ENCODE data around the gene COL27A1.

The COL27A1 gene

DNA sequence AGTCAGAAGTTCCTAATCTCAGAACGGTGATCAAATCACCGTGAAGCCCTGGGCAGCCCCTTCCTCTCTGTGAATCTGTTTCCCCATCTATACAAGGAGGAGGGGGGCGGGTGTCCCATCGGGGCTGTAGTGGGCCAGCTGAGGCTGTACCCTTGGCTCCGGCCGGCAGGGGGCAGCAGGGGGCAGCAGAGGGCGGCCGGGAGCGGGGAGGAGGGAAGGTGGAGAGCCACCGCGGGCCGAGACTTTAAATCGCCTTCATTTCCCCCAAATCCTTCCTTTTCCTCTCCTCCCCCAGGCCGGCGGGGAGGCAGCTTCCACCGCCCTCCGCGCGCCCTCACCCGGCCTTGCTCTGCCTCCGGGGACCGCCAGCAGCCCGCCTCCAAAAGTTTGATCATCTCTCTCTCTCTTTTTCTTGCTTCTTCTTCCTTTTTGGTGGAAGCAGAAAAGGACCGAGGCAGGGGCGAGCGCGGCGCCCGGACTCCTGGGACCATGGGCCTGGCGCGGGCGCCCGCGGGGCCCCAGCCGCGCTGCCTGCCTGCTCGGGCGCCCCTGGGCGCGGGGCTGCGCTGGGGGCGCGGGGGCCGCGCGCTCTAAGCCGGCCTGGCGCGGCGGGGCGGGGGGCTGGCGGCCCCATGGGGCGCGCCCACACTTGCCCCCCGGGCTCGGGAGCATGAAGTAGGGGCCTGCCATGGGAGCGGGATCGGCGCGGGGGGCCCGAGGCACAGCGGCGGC lies at the start of gene COL27A1:
TSS of gene COL27A1 (plus strand) at position 275 of the 732 bp plus-strand sequence. CDS start at position 689, 414 bp downstream.
- peak; percentile 88 to 89 for DNase-seq

DNA sequence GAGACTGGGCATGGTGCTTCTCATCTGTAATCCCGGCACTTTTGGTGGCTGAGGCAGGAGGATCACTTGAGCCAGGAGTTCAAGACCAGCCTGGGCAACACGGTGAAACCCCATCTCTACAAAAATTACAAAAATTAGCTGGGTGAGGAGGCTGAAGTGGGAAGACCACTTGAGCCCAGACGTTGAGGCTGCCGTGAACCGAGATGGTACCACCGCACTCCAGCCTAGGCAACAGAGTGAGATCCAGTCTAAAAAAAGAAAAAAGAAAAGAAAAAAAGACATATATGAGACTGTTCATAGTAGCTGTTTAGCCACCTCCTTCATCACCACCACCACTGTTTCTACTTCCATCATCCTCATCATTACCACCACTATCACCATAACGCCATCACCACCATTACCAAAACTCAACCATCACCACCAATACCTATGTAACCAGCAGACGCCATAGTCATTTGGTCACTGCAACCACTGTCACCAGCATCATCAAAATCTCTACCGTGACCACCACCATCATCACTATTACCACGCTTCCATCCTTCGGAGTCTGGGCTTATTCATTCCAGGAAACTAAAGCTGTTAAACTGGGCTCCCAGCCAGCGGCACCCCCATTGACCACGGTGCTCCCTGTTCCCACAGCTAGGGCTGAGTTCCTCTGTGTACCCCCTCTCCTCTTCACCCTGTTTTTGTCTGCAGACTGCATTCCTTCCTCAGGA lies 47.9 kb upstream of the COL27A1 start:
- DNase-seq: no peak

DNA sequence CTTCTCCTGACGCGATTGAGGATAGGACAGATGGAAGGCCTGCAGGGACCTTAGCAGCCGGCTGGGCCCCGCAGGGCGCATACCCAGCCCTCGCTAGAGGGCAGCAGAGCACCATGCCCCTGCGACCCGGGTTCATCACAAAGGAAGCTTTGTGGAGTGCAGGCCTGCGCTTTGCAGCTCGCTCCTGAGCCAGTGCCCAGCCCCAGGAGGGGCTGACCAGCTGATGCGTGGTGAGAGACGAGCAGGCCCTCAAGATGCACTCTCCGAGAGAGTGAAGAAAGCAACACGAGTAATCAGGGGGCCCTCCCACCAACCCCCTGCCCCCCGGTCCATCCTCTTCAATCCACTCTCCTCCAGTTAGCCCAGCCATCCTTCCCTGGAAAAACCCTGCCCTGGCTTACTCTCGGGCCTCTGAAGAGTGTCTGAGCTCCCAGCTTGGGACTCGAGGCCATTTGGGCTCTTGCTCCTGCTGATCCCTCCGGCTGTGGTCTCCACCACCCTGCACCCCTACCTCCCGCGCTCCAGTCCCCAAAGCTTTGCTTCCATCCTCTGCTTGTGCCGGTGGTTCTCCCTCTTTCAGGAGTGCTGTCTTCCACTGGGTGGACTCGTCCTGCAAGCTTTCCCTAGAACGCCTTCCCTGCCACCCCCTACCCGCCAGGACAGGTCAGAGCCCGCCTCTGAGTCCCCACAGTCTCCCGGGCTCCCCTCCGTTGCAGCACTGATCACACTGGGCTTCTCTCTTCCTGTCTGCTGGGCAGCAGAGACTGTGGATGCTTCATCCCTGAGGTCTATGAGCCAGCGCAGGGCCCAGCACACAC lies 47.1 kb upstream of the COL27A1 start:
- DNase-seq: peak; percentile 69 to 70

DNA sequence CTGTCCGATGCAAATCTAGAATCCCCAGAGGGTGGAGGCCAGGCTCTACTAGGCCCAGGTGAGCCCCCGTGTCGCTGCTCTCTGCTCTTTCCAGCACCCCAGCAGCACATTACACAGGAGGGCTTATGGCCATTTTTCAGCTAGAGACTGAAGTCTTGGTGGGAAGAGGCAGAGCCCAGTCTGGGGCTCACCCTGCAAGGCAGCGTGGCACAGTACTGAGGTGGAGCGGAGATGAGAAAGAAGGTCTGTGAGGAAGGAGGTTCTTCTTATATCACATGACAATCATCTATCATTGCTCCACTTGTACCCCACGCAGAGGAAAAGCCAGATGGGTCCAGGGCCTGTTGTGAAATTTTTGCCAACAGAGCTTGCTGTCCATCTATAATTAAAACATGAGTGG lies 46.2 kb upstream of the COL27A1 start:
- no peak for DNase-seq

- DNase-seq: no peak
Observed at GRCh38 chr9:114110180-114110579, 45.2 kb upstream of the COL27A1 start.

DNA sequence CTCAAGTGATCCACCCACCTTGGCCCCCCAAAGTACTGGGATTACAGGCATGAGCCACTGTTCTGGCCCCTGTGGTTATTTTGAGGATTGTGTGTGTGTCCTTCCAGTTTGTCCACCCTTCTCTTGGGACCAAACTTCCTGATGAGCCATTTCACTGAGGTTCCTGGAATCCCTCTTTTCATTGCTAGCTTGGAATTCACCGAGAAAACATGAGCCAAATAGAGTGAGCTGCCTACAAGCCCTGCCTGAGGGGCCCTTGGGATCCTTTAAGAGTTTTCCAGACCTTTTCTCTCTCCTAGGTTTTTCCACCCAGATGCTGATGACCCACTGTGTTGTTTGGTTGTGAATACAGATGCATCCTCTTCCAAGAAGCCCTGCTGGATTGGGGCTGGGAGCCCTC lies 43.0 kb upstream of the COL27A1 start:
- no peak for DNase-seq

DNA sequence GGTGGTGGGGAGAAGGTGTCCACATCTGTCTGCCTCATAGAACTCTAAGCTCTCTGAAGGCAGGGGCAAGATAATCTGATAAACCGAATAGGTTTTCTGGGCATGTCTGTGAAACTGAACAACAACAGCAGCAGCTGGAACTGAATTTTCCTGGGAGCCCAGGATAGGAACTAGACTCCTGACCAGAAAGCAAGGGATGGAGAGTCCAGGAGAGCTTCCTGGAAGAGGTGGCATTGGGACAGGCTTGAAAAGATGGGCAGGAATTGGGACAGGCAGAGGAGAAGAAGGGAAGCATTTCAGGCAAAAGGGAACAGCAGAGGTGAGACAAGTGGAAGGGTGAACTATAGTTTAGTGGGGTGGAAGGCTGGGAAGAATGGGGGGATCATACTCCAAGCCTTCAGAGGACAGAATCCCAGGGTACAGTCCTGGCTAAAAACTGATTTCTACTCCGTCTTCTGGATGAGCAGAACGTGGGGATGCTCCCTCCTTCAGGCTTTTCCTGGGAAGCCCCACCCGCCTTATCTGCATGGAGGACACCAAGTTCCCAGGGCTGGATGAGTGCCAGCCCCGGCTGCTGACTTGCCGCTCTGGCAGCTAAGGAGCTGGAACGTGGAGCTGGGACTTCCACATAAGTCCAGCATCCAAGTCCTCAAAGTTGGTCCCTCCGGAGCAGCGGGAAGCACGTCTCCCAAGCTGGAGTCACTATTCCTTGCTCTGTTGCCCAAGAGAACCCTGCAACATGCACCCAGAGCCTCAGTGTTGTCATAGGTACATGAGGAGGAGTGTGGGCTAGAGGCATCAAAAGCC lies 42.4 kb upstream of the COL27A1 start:
- no peak for DNase-seq

DNA sequence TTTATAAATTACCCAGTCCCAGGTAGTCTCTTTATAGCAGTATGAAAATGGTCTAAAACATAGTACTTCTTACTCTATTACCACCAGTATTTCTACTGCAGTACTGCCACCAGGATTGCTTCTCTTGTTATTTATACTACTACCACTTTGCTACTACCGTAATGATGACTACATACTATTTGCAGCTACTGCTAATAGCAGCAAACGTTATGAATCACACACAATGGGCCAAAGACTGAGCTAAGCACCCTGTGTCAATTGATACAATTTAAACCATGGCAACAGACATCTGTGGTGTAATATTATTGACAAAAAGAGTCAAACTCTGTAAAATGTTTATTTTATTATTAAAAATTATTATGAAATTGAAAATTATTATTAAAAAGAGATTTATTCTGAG lies 41.0 kb upstream of the COL27A1 start:
- DNase-seq: no peak

DNA sequence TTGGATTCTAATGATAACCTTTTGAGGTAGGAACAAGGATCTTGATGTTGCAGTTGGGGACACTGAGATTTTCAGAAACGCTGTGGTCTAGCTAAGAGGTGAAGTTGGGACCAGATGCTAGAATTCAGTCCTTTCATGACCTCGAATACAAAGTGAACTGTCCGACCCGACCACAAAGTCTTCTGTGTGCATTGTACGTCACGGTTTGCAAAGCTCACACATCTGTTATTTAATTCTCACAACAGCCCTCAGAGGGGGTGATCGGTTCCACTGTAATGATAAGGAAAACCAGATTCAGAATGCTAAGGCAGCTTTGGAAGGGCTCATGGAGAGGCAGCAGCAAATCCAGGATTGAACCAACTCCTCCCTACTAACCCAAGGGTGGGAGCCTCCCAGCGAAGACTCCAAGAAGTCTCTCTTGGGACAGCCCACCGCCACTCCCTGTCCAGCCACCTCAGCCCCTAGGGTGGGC lies 39.6 kb upstream of the COL27A1 start:
- no peak for DNase-seq

- no peak for DNase-seq
Observed at GRCh38 chr9:114116126-114116747, 39.1 kb upstream of the COL27A1 start.

GRCh38 chr9:114117614-114117995 lies 37.7 kb upstream of the COL27A1 start:
- no peak for DNase-seq

DNA sequence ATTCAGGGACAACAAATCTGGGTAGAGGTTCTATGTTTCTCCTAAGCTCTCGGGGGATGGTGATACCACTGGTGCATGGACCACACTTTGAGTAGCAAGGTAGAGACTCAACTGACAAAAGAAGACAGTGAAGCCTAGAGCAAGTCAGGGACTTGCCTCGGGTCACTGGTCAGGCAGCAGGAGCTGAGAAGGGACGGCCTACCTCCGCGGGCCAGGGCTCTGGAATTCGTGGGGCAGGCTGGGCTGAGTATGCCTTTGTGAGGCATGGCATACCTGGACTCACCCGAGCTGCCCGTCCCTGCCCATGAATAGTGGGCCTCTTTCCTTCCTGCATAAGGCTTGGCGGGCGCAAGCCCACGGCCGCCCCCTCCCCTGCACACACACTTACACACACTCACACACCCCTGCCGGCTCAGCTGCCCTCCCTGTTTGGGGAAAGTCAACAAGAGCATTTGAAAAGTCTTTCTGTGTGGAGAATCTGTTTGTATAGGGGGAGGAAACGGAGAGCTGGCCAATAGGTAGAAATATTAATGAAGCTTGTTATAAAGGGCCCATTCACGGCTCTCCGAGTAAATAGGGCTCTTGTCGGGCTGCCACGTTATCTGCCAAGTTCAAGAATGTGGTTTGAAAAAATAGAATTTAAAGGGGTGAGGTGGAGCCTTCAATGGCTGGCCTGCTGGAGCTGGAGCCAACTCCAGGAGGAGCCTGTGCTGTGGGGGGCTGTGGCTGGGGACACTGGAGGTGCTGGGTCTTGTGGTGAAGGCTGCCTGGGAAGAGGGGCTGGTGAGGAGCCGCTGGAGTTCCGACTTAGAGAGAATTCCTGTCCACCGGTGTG lies 37.1 kb upstream of the COL27A1 start:
- DNase-seq: no peak

- no peak for DNase-seq
Observed at GRCh38 chr9:114119242-114120191, 35.8 kb upstream of the COL27A1 start.

DNA sequence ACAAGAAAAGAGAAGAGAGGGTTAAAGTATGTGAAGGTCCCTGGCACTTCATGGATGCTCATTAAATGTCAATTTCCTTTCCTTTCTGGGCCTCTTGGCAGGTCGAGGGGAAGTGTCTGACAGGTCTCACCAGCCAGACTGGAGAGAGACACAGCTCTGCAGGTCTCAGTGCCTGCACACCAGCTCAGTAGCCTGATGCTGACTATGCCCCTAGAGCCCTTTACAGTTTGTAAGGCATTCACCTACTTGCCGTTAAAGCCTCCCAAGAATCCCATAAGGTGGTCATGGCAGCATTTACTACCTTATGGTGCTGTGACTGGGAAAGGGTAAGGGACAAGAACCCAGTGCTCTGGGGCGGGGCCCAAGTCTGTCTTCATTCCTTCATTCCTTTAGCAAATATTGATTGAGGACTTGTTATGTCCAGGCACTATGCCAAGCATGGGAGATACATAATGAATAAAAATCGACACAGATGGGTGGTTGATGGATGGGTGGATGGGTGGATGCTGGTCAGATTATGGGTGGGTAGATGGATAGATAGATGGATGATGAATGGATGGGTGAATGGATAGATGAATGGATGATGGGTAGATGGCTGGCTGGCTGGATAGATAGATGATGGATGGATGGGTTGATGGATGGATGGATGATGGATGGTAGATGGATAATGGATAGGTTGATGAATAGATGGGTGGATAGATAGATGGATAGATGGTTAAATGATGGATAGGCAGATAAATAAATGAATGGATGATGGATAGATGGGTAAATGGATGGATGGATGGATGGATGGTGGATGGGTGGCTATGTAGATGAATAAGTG lies 34.9 kb upstream of the COL27A1 start:
- DNase-seq: no peak

DNA sequence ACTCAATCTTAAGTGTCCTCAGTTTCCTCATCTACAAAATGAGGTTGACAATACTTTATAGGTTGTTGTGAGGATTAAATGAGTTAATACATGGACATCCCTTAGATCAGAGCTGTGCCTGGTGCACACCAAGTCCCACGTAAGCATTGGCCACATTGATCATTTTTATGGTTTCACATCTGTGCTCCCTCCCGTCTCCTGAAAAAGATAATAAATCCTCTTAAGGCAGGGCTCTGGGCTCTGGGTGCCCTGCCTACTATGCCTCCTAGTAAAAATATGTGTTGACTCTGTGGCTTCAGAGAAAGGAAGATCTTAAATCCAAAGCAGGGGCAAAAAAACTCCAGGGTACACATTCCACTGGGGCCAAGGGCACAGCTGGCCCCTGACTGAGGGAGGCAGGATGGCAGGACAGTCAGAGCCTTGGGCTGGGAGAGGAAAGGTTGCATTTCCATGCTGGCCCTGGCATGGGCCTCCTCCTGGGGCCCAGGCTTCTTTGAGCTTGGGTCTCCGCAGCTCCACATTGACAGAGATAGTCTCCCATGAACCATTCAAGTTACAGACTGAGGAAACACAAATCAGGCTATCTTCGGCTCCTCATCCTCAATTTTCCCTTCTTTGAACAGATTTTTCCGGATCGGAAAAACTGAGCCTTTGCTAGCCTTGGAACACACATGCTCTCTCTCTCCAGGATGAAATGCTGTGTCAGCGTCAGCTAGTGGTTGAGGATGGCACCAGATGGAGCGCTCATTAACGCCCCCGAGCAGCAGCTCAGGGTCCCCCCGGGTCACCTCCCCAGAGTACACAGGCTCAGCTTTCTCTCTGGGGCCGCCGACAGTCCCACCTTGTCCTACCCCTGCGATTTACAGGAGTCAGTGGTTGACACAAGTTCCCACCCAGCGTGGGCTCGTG lies 33.9 kb upstream of the COL27A1 start:
- no peak for DNase-seq

DNA sequence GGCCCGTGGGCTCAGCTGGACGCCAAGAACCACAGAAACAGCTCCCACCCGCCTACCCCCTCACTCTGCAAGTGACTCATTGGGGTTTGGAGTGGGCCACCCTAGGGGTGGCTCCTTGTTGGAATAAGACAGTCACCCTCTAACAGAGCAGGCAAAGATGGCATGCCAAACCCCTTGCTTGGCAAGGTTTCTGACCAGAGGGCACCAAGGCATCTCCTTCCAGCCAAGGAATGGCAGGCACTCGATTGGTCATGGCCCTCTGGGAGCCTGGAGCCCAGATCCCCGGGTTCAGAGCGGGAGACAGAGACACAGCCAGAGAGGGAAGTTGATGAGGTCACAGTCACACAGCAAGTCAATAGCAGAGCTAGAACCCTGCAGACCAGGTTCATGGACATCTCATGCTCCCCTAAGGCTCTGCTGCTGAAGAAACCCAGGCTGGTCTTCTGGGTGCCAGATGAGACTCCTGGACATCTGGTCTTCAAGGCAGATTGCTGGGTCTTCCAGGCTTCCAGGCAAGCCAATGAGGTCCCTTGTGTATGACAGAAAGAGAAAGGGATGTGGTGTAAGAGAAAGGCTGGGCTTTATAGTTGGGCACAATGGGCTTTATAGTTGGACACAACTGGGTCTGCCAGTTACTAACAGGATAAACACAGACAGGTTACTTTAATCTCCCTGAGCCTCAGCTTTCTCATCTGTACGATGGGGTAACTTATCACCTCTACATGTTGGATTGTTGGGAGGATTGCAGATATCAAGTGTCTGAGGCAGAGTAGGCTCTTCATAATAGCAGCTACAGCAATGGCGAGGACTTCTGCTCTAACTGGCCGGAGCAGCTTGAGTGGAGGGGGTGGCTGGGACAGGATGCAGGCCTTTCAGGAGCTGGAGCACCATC lies 33.0 kb upstream of the COL27A1 start:
- DNase-seq: no peak

Data from activated CD4-positive, alpha-beta T cell treated with anti-CD3 and anti-CD28 coated beads, Interleukin-2, amount 50 U/mL, for 48 hours (primary cell).